GM21737 (cell line): Measurements from ENCODE around the gene SOX1.

Source experiments
- ATAC-seq: cut with Tn5 transposase; IDR thresholded peaks from one replicate; pipeline ENCODE4 v1.9.1; 2021; ENCODE audit warnings: mild to moderate bottlenecking, moderate library complexity; ENCODE audit not compliant: unreplicated experiment

SOX1 gene

GRCh38 chr13:112071723-112072533, 5.0 kb downstream of the SOX1 start:
- ATAC-seq, result no peak

DNA sequence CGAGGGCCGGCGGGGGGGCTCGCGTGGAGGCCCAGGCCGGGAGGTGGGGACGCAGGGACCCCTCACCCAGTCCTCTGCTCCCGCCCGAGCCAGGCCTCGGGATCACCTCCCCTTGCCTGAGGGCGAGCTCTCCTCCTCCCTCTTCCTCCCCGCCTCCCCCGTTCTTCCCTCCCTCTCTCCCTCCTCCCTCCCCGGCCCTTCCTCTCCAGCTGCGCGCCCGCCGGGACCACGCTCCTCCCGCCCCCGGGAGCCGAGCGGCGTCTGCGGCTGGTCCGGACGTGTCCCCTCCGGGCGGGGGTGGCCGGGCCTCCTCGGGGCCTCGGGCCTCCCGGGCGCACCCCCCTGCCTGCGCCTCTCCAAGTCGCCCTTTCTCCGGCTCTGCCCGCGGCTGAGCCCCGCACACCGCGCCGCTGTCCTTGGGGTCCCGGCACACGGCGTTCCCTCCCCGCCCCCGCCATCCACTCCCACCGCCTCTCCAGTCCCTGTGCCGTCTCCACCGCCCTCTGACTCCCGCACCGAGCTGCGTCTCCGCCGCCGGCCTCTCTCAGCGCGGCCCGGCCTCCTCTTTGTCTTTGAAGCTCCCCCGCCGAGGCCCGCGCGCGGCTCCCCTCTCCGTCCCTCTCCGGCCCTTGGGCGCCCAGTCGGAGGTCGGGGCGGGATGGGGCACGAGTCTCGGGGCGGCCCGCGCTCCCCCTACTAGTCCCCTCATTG, 5.7 kb downstream of the SOX1 start:
- ATAC-seq, result no peak

GRCh38 chr13:112073245-112074138, 6.5 kb downstream of the SOX1 start:
- no peak for ATAC-seq

DNA sequence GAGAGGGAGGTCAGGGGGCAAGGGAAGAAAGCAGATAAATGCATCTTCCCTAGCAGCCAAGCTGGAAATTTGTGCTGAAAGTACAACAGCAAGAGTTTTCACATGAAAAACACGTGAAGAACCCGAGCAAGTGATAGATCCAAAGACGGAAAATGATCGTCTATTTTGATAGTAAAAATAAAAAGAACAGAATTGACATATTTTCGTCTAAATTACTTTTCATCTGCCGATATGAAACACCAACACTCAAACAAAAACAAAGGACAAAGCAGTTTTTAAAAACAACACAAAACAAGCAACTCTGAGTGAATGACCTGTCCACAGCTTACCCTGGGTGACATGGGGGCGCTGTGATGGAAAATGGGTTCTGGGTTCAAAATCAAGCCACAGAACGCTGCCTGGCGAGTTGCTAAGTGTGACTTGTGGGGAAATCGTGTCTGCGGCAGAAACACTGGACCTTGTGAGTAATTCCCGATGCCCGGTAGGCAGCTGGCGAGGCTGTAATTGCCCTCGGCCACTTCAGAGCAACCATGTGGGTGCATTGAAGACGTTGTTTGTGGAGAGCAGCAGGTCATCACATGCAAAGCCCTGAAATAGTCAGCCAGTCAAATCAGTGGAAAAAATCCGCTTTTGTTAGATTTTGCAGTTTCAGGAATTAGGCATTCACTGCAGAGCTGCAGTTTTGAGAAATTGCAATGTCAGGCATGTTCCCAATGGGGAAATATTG, 7.4 kb downstream of the SOX1 start:
- no peak for ATAC-seq

DNA sequence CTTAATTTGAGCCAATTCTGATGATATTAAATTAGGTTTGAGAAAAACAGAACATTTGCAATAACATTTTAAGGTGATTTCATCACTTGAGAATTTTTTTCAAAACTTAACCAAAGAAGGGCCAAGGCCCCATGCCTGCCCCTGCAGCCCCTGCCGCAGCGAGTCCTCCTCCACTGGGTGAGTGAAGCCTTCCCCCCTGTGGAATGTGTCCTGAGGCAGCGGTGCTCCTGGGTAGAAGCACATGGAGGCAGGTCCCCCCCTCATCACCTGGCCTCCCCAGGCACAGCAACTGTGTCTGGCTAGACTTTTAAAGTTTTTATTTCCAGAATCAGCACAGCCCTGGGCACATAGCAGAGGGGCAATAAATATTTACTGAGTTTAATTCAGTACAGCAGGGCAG, 10.8 kb downstream of the SOX1 start:
- no peak for ATAC-seq

- no peak for ATAC-seq
Measured at GRCh38 chr13:112078216-112078615, 11.3 kb downstream of the SOX1 start.

- no peak for ATAC-seq
Measured at GRCh38 chr13:112078879-112079531, 12.1 kb downstream of the SOX1 start.

GRCh38 chr13:112079696-112080095, 12.7 kb downstream of the SOX1 start:
- no peak for ATAC-seq

- no peak for ATAC-seq
Measured at GRCh38 chr13:112083971-112084370, 17.0 kb downstream of the SOX1 start.

GRCh38 chr13:112092453-112092852, 25.5 kb downstream of the SOX1 start:
- ATAC-seq, result no peak

- ATAC-seq, result no peak
Measured at GRCh38 chr13:112095354-112095753, 28.4 kb downstream of the SOX1 start.

- ATAC-seq, result no peak
Measured at GRCh38 chr13:112096959-112097358, 30.0 kb downstream of the SOX1 start.

DNA sequence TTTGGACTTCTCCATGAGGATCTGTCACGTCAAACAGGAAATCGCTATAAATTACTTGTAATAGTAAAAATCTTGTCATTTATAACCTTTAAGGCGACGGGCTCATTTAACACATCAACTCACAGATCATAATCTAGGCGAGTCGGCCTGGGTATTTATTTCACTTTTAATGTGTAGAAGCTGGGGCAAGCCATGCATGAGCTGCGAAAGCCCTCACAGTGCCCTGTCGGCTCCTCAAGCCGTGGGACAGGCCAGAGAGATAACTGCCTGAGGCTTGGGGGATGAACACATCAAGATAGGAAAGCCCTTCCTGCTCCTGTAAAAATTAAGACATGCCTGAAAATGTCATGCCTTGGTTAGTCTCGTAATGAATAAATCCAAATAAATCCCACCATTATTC, 30.8 kb downstream of the SOX1 start:
- ATAC-seq, result no peak

- no peak for ATAC-seq
Measured at GRCh38 chr13:112098699-112099098, 31.8 kb downstream of the SOX1 start.

DNA sequence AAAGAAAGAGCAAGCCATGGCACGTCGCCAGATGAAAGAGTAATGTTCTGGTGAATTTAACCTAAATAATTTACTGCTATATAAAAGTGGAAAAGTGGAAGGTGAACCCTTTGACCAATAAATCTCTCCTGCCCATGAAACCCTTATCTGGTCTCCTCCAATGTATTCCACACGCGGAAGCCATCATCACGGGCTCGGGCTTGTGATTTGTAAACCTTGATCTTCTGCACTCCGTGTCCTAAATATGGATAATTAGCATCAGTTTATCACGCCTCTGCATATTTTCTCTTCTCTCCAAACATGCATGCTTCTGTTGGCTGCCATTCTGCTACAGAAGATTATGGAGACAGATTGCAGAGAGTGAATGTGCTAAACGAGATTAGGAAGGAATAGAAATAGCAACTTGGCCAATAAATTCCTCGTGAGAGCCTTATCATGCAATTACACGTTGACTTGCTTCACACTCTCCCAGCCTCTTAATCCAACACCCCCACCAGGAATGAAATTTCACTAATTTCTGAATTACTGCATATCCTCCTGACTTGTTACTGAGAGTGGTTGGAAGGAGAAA, 34.5 kb downstream of the SOX1 start:
- ATAC-seq, result no peak

DNA sequence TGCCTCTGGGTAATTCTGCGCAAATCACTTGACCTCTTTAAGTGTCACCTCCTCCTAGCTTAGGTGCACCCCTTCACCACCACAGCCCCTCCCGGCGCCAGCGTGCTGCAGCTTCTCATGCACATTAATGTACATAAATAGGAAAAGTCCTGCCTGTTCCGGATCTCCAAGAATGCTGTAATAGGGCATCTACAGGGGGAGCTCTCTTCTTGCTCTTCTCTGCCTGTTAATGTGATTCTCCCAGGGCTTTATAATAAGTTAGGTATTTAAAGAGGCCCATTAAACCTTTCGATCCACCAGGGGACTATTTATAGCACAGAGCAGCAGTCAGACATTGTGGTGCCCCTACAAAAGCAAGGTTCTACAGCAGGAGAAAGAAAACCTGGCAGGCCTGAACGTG, 35.3 kb downstream of the SOX1 start:
- ATAC-seq, result no peak

- ATAC-seq, result no peak
Measured at GRCh38 chr13:112103260-112103838, 36.4 kb downstream of the SOX1 start.

GRCh38 chr13:112103961-112104880, 37.3 kb downstream of the SOX1 start:
- no peak for ATAC-seq

- no peak for ATAC-seq
Measured at GRCh38 chr13:112104881-112105234, 37.9 kb downstream of the SOX1 start.
